Caco-2 (cell line): Measurements from ENCODE around the gene GABRA4. TPM values are rescaled to one million over a fixed set of nuclear protein-coding genes. Genes with fewer than 3 reads are reported as not detected.
A peak's percentile ranks its signal among the peaks of the same experiment; 100 is the strongest.

Experiments used
- BruUV-seq: library from RNA; stranded (reverse); fragments of 400-500 nt; replicated peaks from 2 replicates; lab custom pipeline; 2021; lab: Mats Ljungman, UMichigan
- CTCF ChIA-PET: fragments of 300-600 bp; sonication (Branson Sonifier 250); formaldehyde crosslinking; loops from one replicate; lab custom pipeline; 2022; ENCODE audit warnings: antibody characterized with exemption; lab: Charles Lee
- POLR2A ChIA-PET: fragments of 300-600 bp; sonication (Branson Sonifier 250); formaldehyde crosslinking; loops from one replicate; lab custom pipeline; 2022; ENCODE audit warnings: antibody characterized with exemption; lab: Charles Lee
- DNase-seq, 2 experiments: peaks; one replicate each; pipeline versions ENCODE4 v3.0.0 to v3.0.0-alpha.2; 2020 to 2022
- H3K27me3 ChIP-seq: replicated peaks from 2 replicates; pipeline ENCODE4 v1.6.0; 2011; ENCODE audit warnings: low read length; ENCODE audit not compliant: control insufficient read depth, insufficient read depth
- H3K36me3 ChIP-seq: 2 replicates; pipeline ENCODE4 v1.5.1; 2011; ENCODE audit warnings: low read length; ENCODE audit not compliant: control insufficient read depth, insufficient read depth
- H3K4me1 ChIP-seq: fragments of 250-450 bp; sonication (Bioruptor Pico); 2 replicates; pipeline ENCODE4 v1.5.1; 2020; ENCODE audit warnings: mild to moderate bottlenecking
- H3K4me3 ChIP-seq: 2 replicates; pipeline ENCODE4 v1.5.1; 2011; ENCODE audit warnings: low read depth, mild to moderate bottlenecking, control low read depth, low read length
- H3K9me3 ChIP-seq: fragments of 250-450 bp; sonication (Bioruptor Pico); 2 replicates; pipeline ENCODE4 v1.5.1; 2020; ENCODE audit warnings: mild to moderate bottlenecking, moderate library complexity
- H3K27ac Mint-ChIP-seq: one replicate; pipeline ENCODE4 v1.8.0; 2022; ENCODE audit warnings: mixed read lengths; ENCODE audit not compliant: unreplicated experiment
- H3K27me3 Mint-ChIP-seq: one replicate; pipeline ENCODE4 v1.8.0; 2022; ENCODE audit warnings: mixed read lengths; ENCODE audit not compliant: insufficient read depth, unreplicated experiment
- H3K36me3 Mint-ChIP-seq: one replicate; pipeline ENCODE4 v1.8.0; 2022; ENCODE audit warnings: mild to moderate bottlenecking, mixed read lengths; ENCODE audit not compliant: insufficient read depth, unreplicated experiment
- H3K4me1 Mint-ChIP-seq: one replicate; pipeline ENCODE4 v1.8.0; 2022; ENCODE audit warnings: low read depth, mixed read lengths; ENCODE audit not compliant: unreplicated experiment
- H3K4me3 Mint-ChIP-seq: one replicate; pipeline ENCODE4 v1.8.0; 2022; ENCODE audit warnings: mild to moderate bottlenecking, moderate library complexity, mixed read lengths; ENCODE audit not compliant: unreplicated experiment
- H3K9me3 Mint-ChIP-seq: one replicate; pipeline ENCODE4 v1.8.0; 2022; ENCODE audit warnings: mixed read lengths; ENCODE audit not compliant: unreplicated experiment
- CTCF ChIP-seq, 2 experiments: fragments of 200-600 bp in 1 of 2; IDR thresholded peaks; 1 replicate in 1 of 2; 2 replicates in 1 of 2; pipeline versions ENCODE4 v1.5.1 to v1.8.0; 2011 to 2022; ENCODE audit warnings: antibody characterized with exemption in 1 of 2, control low read depth in 1 of 2, inconsistent platforms in 1 of 2, low read depth in 1 of 2, low read length in 1 of 2, mild to moderate bottlenecking in 1 of 2, moderate library complexity in 1 of 2; ENCODE audit not compliant: insufficient read depth in 1 of 2, severe bottlenecking in 1 of 2, unreplicated experiment in 1 of 2
- intact Hi-C: fragments of 100-400 bp; cut with micrococcal nuclease; formaldehyde crosslinking; loops from one replicate; pipeline ENCODE4 v1.10.0; 2022; ENCODE audit not compliant: unreplicated experiment
- total RNA-seq: library from RNA; stranded (reverse); gene quantifications from 2 replicates; pipeline ENCODE4 v1.2.3, GENCODE V29; 2022

GABRA4 gene
- total RNA-seq, 1 experiment from 2014 or later = 8.1 TPM

DNA sequence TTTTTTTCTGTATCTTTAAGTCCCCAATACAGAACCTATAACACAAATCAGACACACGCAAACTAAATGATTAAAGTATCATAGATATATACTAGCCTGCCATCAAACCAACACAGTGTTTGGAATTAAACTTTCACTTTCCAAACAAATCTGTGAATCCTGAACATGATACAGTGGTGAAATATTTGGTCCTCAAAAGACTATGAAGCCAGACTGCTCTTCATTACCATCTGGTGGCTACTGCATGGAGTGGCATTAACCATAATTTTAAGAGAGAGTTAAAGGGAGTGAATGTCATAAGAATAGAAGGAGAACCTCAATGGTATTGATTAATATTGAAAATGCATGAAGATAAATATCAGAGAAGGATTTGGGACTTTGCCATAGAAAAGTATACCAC, 9.2 kb upstream of the GABRA4 start:
- Mint-ChIP-seq H3K27ac (no peak overlapping the region), H3K4me1 (peaks cover 4% of the 10 kb centered on the region), H3K4me3 (no peak overlapping the region), H3K9me3 (no peaks in the 10 kb centered on the region), H3K36me3 (peaks cover under 1% of the 10 kb centered on the region), H3K27me3 (no peaks in the 10 kb centered on the region)
- BruUV-seq = no TSS peak
- Histone ChIP-seq H3K4me3 (no peak overlapping the region), H3K27me3 (no peaks in the 10 kb centered on the region), H3K9me3 (no peaks in the 10 kb centered on the region), H3K36me3 (no peaks in the 10 kb centered on the region), H3K4me1 (peaks cover 4% of the 10 kb centered on the region; the same call in 1 of the 2 replicates)
- intact Hi-C loops = loop anchor here (1.0 to 10.0 kb wide), 6 partner anchors 30 to 678 kb away; no protein-coding TSS in a partner anchor
- peak; percentile 42 to 53 for TF ChIP-seq CTCF (IDR thresholded peaks at IDR 0.05; ENCODE audit: insufficient read depth in 1 of 2, low read depth in 1 of 2, low read length in 1 of 2, severe bottlenecking in 1 of 2, unreplicated experiment in 1 of 2)
- DNase-seq = peak in 1 of 2 experiments; percentile 7
- ChIA-PET CTCF (no interaction called here), POLR2A (no interaction called here)

GRCh38 chr4:47000406-47000805, 7.0 kb upstream of the GABRA4 start:
- no peak overlapping the region for H3K27ac Mint-ChIP-seq
- no TSS peak for BruUV-seq
- POLR2A ChIA-PET = no interaction called here
- no peaks in the 10 kb centered on the region for H3K36me3 Mint-ChIP-seq
- Histone ChIP-seq H3K4me1 (peaks cover 4% of the 10 kb centered on the region; the same call in 1 of the 2 replicates), H3K4me3 (no peak overlapping the region), H3K36me3 (no peaks in the 10 kb centered on the region), H3K27me3 (no peaks in the 10 kb centered on the region), H3K9me3 (no peaks in the 10 kb centered on the region)
- no peaks in the 10 kb centered on the region for H3K4me1 Mint-ChIP-seq
- no peak for TF ChIP-seq CTCF (IDR thresholded peaks at IDR 0.05; ENCODE audit: insufficient read depth in 1 of 2, low read depth in 1 of 2, low read length in 1 of 2, severe bottlenecking in 1 of 2, unreplicated experiment in 1 of 2)
- no peaks in the 10 kb centered on the region for H3K27me3 Mint-ChIP-seq
- no peak overlapping the region for H3K4me3 Mint-ChIP-seq
- intact Hi-C loops = loop anchor here (5.0 to 10.0 kb wide), 2 partner anchors 113 to 676 kb away; no protein-coding TSS in a partner anchor
- DNase-seq = no peak
- H3K9me3 Mint-ChIP-seq = no peaks in the 10 kb centered on the region
- CTCF ChIA-PET = no interaction called here

- H3K4me1 Mint-ChIP-seq = no peaks in the 10 kb centered on the region
- Histone ChIP-seq H3K9me3 (no peaks in the 10 kb centered on the region), H3K4me3 (no peak overlapping the region), H3K27me3 (no peaks in the 10 kb centered on the region), H3K36me3 (no peaks in the 10 kb centered on the region), H3K4me1 (peaks cover 4% of the 10 kb centered on the region; the same call in 1 of the 2 replicates)
- no peak for DNase-seq
- no peak overlapping the region for H3K4me3 Mint-ChIP-seq
- H3K36me3 Mint-ChIP-seq = no peaks in the 10 kb centered on the region
- intact Hi-C loops = no loop called here
- no peak for TF ChIP-seq CTCF (IDR thresholded peaks at IDR 0.05; ENCODE audit: insufficient read depth in 1 of 2, low read depth in 1 of 2, low read length in 1 of 2, severe bottlenecking in 1 of 2, unreplicated experiment in 1 of 2)
- CTCF ChIA-PET = no interaction called here
- H3K27me3 Mint-ChIP-seq = no peaks in the 10 kb centered on the region
- H3K27ac Mint-ChIP-seq = no peak overlapping the region
- BruUV-seq = no TSS peak
- POLR2A ChIA-PET = no interaction called here
- no peaks in the 10 kb centered on the region for H3K9me3 Mint-ChIP-seq
These were observed 6.2 kb upstream of the GABRA4 start for GRCh38 chr4:46999566-46999965.
